ENCODE data around the gene CREM. TPM values are rescaled to one million over a fixed set of nuclear protein-coding genes. Genes with fewer than 3 reads are reported as not detected.

The CREM gene
- total and polyA plus RNA-seq, 10 of the 15 experiments (the other 5 are each of a cell fraction or from before 2014, with no cell fraction given), result 51.3 to 115 (median 70.6) TPM

DNA sequence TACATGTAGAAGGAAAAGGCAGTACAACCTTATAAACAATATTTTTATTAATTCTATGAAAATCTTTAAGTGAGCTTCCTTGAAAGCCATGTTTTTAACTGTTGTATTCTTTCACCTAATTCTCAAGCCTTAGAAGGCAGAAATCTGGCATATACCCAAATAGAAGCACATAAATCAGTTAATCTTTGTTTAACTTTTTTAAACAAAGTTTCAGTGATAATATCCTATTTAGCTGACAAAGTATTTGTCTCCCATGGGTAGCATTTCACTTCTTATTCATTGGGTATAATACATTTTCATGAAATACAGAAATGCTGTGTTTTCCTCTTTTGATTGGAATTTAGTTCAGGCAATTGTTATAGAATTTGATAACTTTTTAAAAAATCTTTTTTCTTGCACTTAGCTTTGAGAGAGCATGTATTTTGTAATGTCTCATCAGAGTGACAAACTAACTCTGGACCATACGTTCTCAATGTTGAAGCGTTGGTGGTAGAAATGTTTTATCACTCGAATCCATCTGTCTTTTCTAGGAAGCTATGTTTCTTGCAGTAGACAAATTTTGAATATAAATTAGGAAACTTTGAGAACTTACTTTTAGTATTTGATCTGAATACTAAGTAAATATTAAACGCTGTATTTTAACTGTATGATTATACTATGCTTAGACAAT lies 78.1 kb downstream of the CREM start:
- H4K20me1 ChIP-seq (ENCODE audit: control insufficient read depth, insufficient read depth), result no peaks in the 10 kb centered on the region
- no peak overlapping the region for H3K9ac ChIP-seq (ENCODE audit: control insufficient read depth, insufficient read depth, low read length)
- TF ChIP-seq JUND (IDR thresholded peaks at IDR 0.05; ENCODE audit: low read depth, low read length), result no peak
- TF ChIP-seq, protein P1, sequence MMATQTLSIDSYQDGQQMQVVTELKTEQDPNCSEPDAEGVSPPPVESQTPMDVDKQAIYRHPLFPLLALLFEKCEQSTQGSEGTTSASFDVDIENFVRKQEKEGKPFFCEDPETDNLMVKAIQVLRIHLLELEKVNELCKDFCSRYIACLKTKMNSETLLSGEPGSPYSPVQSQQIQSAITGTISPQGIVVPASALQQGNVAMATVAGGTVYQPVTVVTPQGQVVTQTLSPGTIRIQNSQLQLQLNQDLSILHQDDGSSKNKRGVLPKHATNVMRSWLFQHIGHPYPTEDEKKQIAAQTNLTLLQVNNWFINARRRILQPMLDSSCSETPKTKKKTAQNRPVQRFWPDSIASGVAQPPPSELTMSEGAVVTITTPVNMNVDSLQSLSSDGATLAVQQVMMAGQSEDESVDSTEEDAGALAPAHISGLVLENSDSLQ (IDR thresholded peaks at IDR 0.05), result no peak
- no peak for TF ChIP-seq CREB1 (IDR thresholded peaks at IDR 0.05; ENCODE audit: low read depth)
- TF ChIP-seq, protein P2, sequence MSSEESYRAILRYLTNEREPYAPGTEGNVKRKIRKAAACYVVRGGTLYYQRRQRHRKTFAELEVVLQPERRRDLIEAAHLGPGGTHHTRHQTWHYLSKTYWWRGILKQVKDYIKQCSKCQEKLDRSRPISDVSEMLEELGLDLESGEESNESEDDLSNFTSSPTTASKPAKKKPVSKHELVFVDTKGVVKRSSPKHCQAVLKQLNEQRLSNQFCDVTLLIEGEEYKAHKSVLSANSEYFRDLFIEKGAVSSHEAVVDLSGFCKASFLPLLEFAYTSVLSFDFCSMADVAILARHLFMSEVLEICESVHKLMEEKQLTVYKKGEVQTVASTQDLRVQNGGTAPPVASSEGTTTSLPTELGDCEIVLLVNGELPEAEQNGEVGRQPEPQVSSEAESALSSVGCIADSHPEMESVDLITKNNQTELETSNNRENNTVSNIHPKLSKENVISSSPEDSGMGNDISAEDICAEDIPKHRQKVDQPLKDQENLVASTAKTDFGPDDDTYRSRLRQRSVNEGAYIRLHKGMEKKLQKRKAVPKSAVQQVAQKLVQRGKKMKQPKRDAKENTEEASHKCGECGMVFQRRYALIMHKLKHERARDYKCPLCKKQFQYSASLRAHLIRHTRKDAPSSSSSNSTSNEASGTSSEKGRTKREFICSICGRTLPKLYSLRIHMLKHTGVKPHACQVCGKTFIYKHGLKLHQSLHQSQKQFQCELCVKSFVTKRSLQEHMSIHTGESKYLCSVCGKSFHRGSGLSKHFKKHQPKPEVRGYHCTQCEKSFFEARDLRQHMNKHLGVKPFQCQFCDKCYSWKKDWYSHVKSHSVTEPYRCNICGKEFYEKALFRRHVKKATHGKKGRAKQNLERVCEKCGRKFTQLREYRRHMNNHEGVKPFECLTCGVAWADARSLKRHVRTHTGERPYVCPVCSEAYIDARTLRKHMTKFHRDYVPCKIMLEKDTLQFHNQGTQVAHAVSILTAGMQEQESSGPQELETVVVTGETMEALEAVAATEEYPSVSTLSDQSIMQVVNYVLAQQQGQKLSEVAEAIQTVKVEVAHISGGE (CRISPR knock-in tag; IDR thresholded peaks at IDR 0.05), result no peak
- TF ChIP-seq CHD2 (IDR thresholded peaks at IDR 0.05; ENCODE audit: borderline replicate concordance, low read depth, low read length), result no peak
- no peak for TF ChIP-seq SMAD1 (IDR thresholded peaks at IDR 0.05; ENCODE audit: low read depth, partially characterized antibody)
- no peak for TF ChIP-seq BCL11A (IDR thresholded peaks at IDR 0.05; ENCODE audit: low read depth, low read length)
- no peak for TF ChIP-seq IKZF2 (IDR thresholded peaks at IDR 0.05)
- TF ChIP-seq, protein P3, sequence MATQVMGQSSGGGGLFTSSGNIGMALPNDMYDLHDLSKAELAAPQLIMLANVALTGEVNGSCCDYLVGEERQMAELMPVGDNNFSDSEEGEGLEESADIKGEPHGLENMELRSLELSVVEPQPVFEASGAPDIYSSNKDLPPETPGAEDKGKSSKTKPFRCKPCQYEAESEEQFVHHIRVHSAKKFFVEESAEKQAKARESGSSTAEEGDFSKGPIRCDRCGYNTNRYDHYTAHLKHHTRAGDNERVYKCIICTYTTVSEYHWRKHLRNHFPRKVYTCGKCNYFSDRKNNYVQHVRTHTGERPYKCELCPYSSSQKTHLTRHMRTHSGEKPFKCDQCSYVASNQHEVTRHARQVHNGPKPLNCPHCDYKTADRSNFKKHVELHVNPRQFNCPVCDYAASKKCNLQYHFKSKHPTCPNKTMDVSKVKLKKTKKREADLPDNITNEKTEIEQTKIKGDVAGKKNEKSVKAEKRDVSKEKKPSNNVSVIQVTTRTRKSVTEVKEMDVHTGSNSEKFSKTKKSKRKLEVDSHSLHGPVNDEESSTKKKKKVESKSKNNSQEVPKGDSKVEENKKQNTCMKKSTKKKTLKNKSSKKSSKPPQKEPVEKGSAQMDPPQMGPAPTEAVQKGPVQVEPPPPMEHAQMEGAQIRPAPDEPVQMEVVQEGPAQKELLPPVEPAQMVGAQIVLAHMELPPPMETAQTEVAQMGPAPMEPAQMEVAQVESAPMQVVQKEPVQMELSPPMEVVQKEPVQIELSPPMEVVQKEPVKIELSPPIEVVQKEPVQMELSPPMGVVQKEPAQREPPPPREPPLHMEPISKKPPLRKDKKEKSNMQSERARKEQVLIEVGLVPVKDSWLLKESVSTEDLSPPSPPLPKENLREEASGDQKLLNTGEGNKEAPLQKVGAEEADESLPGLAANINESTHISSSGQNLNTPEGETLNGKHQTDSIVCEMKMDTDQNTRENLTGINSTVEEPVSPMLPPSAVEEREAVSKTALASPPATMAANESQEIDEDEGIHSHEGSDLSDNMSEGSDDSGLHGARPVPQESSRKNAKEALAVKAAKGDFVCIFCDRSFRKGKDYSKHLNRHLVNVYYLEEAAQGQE (IDR thresholded peaks at IDR 0.05; ENCODE audit: low read depth, low read length), result no peak
- no peak for TF ChIP-seq ZNF207 (IDR thresholded peaks at IDR 0.05; ENCODE audit: borderline replicate concordance)
- no peak overlapping the region for H3K4me2 ChIP-seq (ENCODE audit: control insufficient read depth, insufficient read depth)
- ChIA-PET RAD21 (ENCODE audit: unreplicated experiment) (interaction anchor here (1.3 to 1.6 kb wide), 4 partner anchors 9 to 84 kb away, joined by 4 to 8 read pairs (median 5); no protein-coding TSS in a partner anchor), CTCF (interaction anchor here (0.7 to 7.5 kb wide), 11 partner anchors 9 to 210 kb away, joined by 3 to 46 read pairs (median 4); no protein-coding TSS in a partner anchor), SMC1A (ENCODE audit: uncharacterized antibody, unreplicated experiment) (interaction anchor here (0.6 to 6.9 kb wide), 8 partner anchors 8 to 428 kb away, joined by 3 to 56 read pairs (median 5); no protein-coding TSS in a partner anchor), POLR2A (interaction anchor here (0.7 to 1.1 kb wide), 4 partner anchors 10 to 974 kb away, joined by 3 to 5 read pairs (median 4); no protein-coding TSS in a partner anchor)
- DNase-seq (ENCODE audit: low read depth, low spot score), result no peak
- H2AFZ ChIP-seq (ENCODE audit: control insufficient read depth, low read depth, low read length), result no peak overlapping the region
- WGBS (ENCODE audit: insufficient coverage, insufficient replicate concordance, low lambda C conversion rate, missing lambda C conversion rate), result 88% methylated on average over 4 of the region's 4 CpGs
- no peak for ATAC-seq
- in situ Hi-C loops (cut with MboI), result no loop called here
- H3K4me3 ChIP-seq, result no peak overlapping the region
- FAIRE-seq, result no peak
- intact Hi-C loops (cut with micrococcal nuclease; ENCODE audit: unreplicated experiment), result no loop called here
- H3K4me1 ChIP-seq (ENCODE audit: control insufficient read depth, insufficient read depth, low read length), result peaks cover 15% of the 10 kb centered on the region
- H3K27ac ChIP-seq (ENCODE audit: control insufficient read depth, insufficient read depth), result no peak overlapping the region
- no peaks in the 10 kb centered on the region for H3K27me3 ChIP-seq (replicated peaks in 1 of 2; ENCODE audit: control insufficient read depth in 2 of 2, insufficient read depth in 2 of 2, low read length in 1 of 2)
- no peaks in the 10 kb centered on the region for H3K79me2 ChIP-seq (ENCODE audit: control insufficient read depth, insufficient read depth, low read length)
- H3K36me3 ChIP-seq (ENCODE audit: control insufficient read depth in 2 of 2, insufficient read depth in 2 of 2, low read length in 1 of 2), result no peaks in the 10 kb centered on the region
- BruUV-seq (replicated peaks), result no TSS peak
- no peaks in the 10 kb centered on the region for H3K9me3 ChIP-seq (replicated peaks; ENCODE audit: control insufficient read depth, insufficient read depth, low read length)

Data from GM12878 (cell line).